PC-3 (cell line): ENCODE results near the gene MB. TPM values are rescaled to one million over a fixed set of nuclear protein-coding genes. Genes with fewer than 3 reads are reported as not detected.

Source experiments
- ATAC-seq: fragments of 200-7000 bp; cut with Tn5 transposase; 2 replicates; pipeline ENCODE4 v1.9.1; 2020; ENCODE audit warnings: mild to moderate bottlenecking, moderate library complexity
- BruUV-seq: library from RNA; stranded (reverse); fragments of 400-500 nt; replicated peaks from 2 replicates; lab custom pipeline; 2021; lab: Mats Ljungman, UMichigan
- CTCF ChIA-PET: fragments of 300-600 bp; sonication (Branson Sonifier 250); formaldehyde crosslinking; loops from one replicate; lab custom pipeline; 2022; ENCODE audit warnings: antibody characterized with exemption; lab: Charles Lee
- POLR2A ChIA-PET: fragments of 300-600 bp; sonication (Branson Sonifier 250); formaldehyde crosslinking; loops from one replicate; lab custom pipeline; 2022; ENCODE audit warnings: antibody characterized with exemption; ENCODE audit not compliant: unreplicated experiment; lab: Charles Lee
- DNase-seq: peaks from one replicate; pipeline ENCODE4 v3.0.0-alpha.2; 2015
- H2AFZ ChIP-seq: fragments of 300-600 bp; sonication (generic); 2 replicates; pipeline ENCODE4 v1.6.0; 2016; ENCODE audit warnings: antibody characterized with exemption, low read length
- H3F3A ChIP-seq: fragments of 300-600 bp; sonication (generic); one replicate; pipeline ENCODE4 v1.6.0; 2017; ENCODE audit warnings: antibody characterized with exemption, low read length, control low read depth, mild to moderate bottlenecking; ENCODE audit not compliant: unreplicated experiment
- H3K27ac ChIP-seq: fragments of 300-600 bp; sonication (generic); 2 replicates; pipeline ENCODE4 v1.5.1; 2016; ENCODE audit warnings: mild to moderate bottlenecking, low read length
- H3K27me3 ChIP-seq: fragments of 300-600 bp; sonication (generic); 2 replicates; pipeline ENCODE4 v1.6.1; 2016; ENCODE audit warnings: low read length, mixed read lengths
- H3K36me3 ChIP-seq: fragments of 300-600 bp; sonication (generic); 2 replicates; pipeline ENCODE4 v1.6.1; 2016; ENCODE audit warnings: low read depth, mixed run types, low read length, mixed read lengths
- H3K4me1 ChIP-seq: fragments of 300-600 bp; sonication (generic); 2 replicates; pipeline ENCODE4 v1.5.1; 2016; ENCODE audit warnings: low read length; ENCODE audit not compliant: insufficient read depth
- H3K4me2 ChIP-seq: fragments of 300-600 bp; sonication (generic); 2 replicates; pipeline ENCODE4 v1.6.0; 2016; ENCODE audit warnings: low read length
- H3K4me3 ChIP-seq: fragments of 300-600 bp; sonication (generic); 2 replicates; pipeline ENCODE4 v1.5.1; 2016; ENCODE audit warnings: mild to moderate bottlenecking, low read length, mixed read lengths
- H3K79me2 ChIP-seq: fragments of 300-600 bp; sonication (generic); 2 replicates; pipeline ENCODE4 v1.6.1; 2017; ENCODE audit warnings: low read length, mixed read lengths
- H3K9ac ChIP-seq: fragments of 300-600 bp; sonication (generic); 2 replicates; pipeline ENCODE4 v1.6.0; 2016; ENCODE audit warnings: mild to moderate bottlenecking, low read length
- H3K9me2 ChIP-seq: fragments of 300-600 bp; sonication (generic); replicated peaks from 2 replicates; pipeline ENCODE4 v1.6.1; 2016; ENCODE audit warnings: mixed run types, low read length, mixed read lengths
- H3K9me3 ChIP-seq: fragments of 300-600 bp; sonication (generic); 2 replicates; pipeline ENCODE4 v1.6.1; 2016; ENCODE audit warnings: low read length, mixed read lengths
- H4K20me1 ChIP-seq: fragments of 300-600 bp; sonication (generic); 2 replicates; pipeline ENCODE4 v1.6.1; 2016; ENCODE audit warnings: low read length, mixed read lengths
- EZH2 ChIP-seq: fragments of 300-600 bp; sonication (generic); IDR thresholded peaks from one replicate; pipeline ENCODE4 v1.6.1; 2017; ENCODE audit warnings: antibody characterized with exemption, mild to moderate bottlenecking, low read length; ENCODE audit not compliant: unreplicated experiment
- EZH2phosphoT487 ChIP-seq: fragments of 300-600 bp; sonication (generic); IDR thresholded peaks from 2 replicates; pipeline ENCODE4 v1.6.1; 2018; ENCODE audit warnings: mild to moderate bottlenecking, antibody characterized with exemption, low read length, borderline replicate concordance
- intact Hi-C: fragments of 100-400 bp; cut with micrococcal nuclease; formaldehyde crosslinking; loops from 2 replicates; pipeline ENCODE4 v1.9.0; 2023
- total RNA-seq: library from RNA; depleted of rRNA; stranded (reverse); fragments of >200 nt; gene quantifications from 2 replicates; pipeline ENCODE4 v1.2.3, GENCODE V29; 2014
- TF ChIP-seq, protein P1 (sequence below): fragments of 300-600 bp; sonication (generic); conservative IDR thresholded peaks from 2 replicates; pipeline ENCODE4 v1.5.1; 2017; ENCODE audit warnings: antibody characterized with exemption, low read depth, mild to moderate bottlenecking, low read length

MB gene
- total RNA-seq, 1 experiment from 2014 or later: 14.6 TPM

- no peaks in the 10 kb centered on the region for H3K79me2 ChIP-seq
- H3K36me3 ChIP-seq: no peaks in the 10 kb centered on the region
- peak overlapping the region; percentile 63 for H3K4me3 ChIP-seq
- no peaks in the 10 kb centered on the region for H3F3A ChIP-seq
- TSS peak; percentile 90 for BruUV-seq
- no peaks in the 10 kb centered on the region for H3K9me3 ChIP-seq
- intact Hi-C loops: loop anchor here (1.0 to 5.0 kb wide), 6 partner anchors 115 to 497 kb away; no protein-coding TSS in a partner anchor
- peak; percentile 68 for ATAC-seq
- ChIA-PET POLR2A (interaction anchor here (0.5 to 1.4 kb wide), 4 partner anchors 213 to 298 kb away, joined by 3 to 5 read pairs (median 4); no protein-coding TSS in a partner anchor), CTCF (interaction anchor here (0.6 to 1.4 kb wide), 3 partner anchors 208 to 212 kb away, joined by 3 to 5 read pairs (median 3); no protein-coding TSS in a partner anchor)
- peak overlapping the region; percentile 80 for H2AFZ ChIP-seq
- H4K20me1 ChIP-seq: no peaks in the 10 kb centered on the region
- H3K9me2 ChIP-seq: no peaks in the 10 kb centered on the region
- no peaks in the 10 kb centered on the region for H3K27me3 ChIP-seq
- DNase-seq: peak; percentile 79
- H3K9ac ChIP-seq: peak overlapping the region; percentile 83
- peaks cover 34% of the 10 kb centered on the region for H3K4me1 ChIP-seq
- TF ChIP-seq, protein P1, sequence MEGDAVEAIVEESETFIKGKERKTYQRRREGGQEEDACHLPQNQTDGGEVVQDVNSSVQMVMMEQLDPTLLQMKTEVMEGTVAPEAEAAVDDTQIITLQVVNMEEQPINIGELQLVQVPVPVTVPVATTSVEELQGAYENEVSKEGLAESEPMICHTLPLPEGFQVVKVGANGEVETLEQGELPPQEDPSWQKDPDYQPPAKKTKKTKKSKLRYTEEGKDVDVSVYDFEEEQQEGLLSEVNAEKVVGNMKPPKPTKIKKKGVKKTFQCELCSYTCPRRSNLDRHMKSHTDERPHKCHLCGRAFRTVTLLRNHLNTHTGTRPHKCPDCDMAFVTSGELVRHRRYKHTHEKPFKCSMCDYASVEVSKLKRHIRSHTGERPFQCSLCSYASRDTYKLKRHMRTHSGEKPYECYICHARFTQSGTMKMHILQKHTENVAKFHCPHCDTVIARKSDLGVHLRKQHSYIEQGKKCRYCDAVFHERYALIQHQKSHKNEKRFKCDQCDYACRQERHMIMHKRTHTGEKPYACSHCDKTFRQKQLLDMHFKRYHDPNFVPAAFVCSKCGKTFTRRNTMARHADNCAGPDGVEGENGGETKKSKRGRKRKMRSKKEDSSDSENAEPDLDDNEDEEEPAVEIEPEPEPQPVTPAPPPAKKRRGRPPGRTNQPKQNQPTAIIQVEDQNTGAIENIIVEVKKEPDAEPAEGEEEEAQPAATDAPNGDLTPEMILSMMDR: peak; percentile 70
- TF ChIP-seq EZH2phosphoT487 (no peak), EZH2 (no peak)
- peak overlapping the region; percentile 98 for H3K27ac ChIP-seq
- H3K4me2 ChIP-seq: peak overlapping the region; percentile 81
These were observed 10.3 kb upstream of the MB start for GRCh38 chr22:35627267-35628041.

- no peak overlapping the region for H2AFZ ChIP-seq
- ChIA-PET POLR2A (no interaction called here), CTCF (no interaction called here)
- no peaks in the 10 kb centered on the region for H3F3A ChIP-seq
- intact Hi-C loops: loop anchor here (5.0 kb wide), 2 partner anchors 116 to 156 kb away; no protein-coding TSS in a partner anchor
- H3K9me3 ChIP-seq: no peaks in the 10 kb centered on the region
- TF ChIP-seq EZH2phosphoT487 (no peak), EZH2 (no peak)
- TF ChIP-seq, protein P1: no peak
- H3K9me2 ChIP-seq: no peaks in the 10 kb centered on the region
- BruUV-seq: no TSS peak
- H3K4me3 ChIP-seq: no peak overlapping the region
- no peaks in the 10 kb centered on the region for H3K36me3 ChIP-seq
- H3K27me3 ChIP-seq: no peaks in the 10 kb centered on the region
- ATAC-seq (no peak), DNase-seq (no peak)
- no peaks in the 10 kb centered on the region for H4K20me1 ChIP-seq
- H3K27ac ChIP-seq: no peak overlapping the region
- H3K4me2 ChIP-seq: no peak overlapping the region
- H3K9ac ChIP-seq: no peak overlapping the region
- no peaks in the 10 kb centered on the region for H3K79me2 ChIP-seq
- H3K4me1 ChIP-seq: peaks cover 49% of the 10 kb centered on the region
These were observed 8.8 kb upstream of the MB start for GRCh38 chr22:35625763-35626432.
